ENCODE data around the gene TP53RK.
"Not testable (repeated sequence)": the region's sequence is repeated elsewhere in the genome, so short reads cannot be mapped to it uniquely, and the experiment has no call there.

TP53RK gene

DNA sequence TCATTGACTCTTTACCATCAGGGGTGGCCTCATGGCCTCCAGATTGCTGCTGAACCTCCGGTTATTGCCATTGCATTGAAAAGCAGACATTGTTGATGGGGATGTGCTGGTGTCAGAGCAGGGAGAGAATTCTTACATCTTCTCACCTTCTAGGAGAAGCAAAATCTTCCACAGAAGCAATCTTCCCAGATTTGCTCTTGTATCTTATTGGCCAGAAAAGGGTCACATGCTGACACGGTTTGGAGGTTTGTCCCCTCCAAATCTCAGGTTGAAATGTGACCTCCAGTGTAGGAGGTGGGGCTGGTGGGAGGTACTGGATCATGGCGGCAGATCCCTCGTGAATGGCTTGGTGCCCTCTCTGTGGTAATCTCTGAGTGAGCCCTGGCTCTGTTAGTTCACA lies 10.7 kb downstream of the TP53RK start:
- no peaks in the 10 kb centered on the region for H4K20me1 ChIP-seq (ENCODE audit: control insufficient read depth, insufficient read depth, low read depth, low read length)

DNA sequence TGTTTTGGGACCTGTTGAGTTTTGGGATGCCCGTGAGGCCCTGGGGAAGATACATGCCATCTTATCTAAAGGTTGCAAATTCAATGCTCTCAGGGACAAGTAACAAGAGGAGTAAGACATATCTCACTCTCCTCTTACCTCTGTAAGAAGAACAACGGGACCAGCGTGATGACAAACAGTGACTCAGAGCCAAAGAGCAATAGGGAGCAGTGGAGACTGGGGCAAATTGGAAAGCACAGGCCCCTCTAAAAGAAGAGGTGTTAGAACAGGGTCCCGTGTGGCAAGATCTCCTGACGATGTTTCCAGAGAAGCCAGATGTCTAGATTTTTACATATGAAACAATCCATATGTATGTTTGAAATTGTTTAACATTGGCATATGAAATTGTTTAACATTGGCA lies 11.6 kb downstream of the TP53RK start:
- TF ChIP-seq, protein P1, sequence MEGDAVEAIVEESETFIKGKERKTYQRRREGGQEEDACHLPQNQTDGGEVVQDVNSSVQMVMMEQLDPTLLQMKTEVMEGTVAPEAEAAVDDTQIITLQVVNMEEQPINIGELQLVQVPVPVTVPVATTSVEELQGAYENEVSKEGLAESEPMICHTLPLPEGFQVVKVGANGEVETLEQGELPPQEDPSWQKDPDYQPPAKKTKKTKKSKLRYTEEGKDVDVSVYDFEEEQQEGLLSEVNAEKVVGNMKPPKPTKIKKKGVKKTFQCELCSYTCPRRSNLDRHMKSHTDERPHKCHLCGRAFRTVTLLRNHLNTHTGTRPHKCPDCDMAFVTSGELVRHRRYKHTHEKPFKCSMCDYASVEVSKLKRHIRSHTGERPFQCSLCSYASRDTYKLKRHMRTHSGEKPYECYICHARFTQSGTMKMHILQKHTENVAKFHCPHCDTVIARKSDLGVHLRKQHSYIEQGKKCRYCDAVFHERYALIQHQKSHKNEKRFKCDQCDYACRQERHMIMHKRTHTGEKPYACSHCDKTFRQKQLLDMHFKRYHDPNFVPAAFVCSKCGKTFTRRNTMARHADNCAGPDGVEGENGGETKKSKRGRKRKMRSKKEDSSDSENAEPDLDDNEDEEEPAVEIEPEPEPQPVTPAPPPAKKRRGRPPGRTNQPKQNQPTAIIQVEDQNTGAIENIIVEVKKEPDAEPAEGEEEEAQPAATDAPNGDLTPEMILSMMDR (IDR thresholded peaks at IDR 0.05; ENCODE audit: low read depth, low read length, poor library complexity, severe bottlenecking) = no peak
- no peak for TF ChIP-seq EZH2phosphoT487 (IDR thresholded peaks at IDR 0.05; ENCODE audit: borderline replicate concordance, low read length)
- Histone ChIP-seq H3K4me1 (ENCODE audit: control insufficient read depth, low read length) (peaks cover 5% of the 10 kb centered on the region; the same call in 1 of the 2 replicates), H3K79me2 (ENCODE audit: control insufficient read depth, low read length) (no peaks in the 10 kb centered on the region), H3K9me3 (ENCODE audit: control insufficient read depth, insufficient read depth, low read length) (no peaks in the 10 kb centered on the region), H3F3A (ENCODE audit: control insufficient read depth, insufficient read depth) (peaks cover 8% of the 10 kb centered on the region), H3K4me3 (ENCODE audit: low read length) (no peak overlapping the region), H3K9me2 (replicated peaks; ENCODE audit: control insufficient read depth, low read length) (no peaks in the 10 kb centered on the region), H3K36me3 (ENCODE audit: control insufficient read depth, low read length) (no peaks in the 10 kb centered on the region), H3K27ac (ENCODE audit: low read depth, low read length) (no peak overlapping the region), H3K27me3 (ENCODE audit: control insufficient read depth, low read length) (no peaks in the 10 kb centered on the region), H4K20me1 (ENCODE audit: control insufficient read depth, insufficient read depth, low read depth, low read length) (0 out of 2 replicates have a peak, but pooled peaks cover 2% of the 10 kb centered on the region), H3K4me2 (ENCODE audit: low read length) (no peak overlapping the region)

More for the DNA sequence above, 10.7 kb downstream of the TP53RK start:
- Histone ChIP-seq H3K4me1 (ENCODE audit: control insufficient read depth, low read length) (peaks cover 5% of the 10 kb centered on the region; the same call in 1 of the 2 replicates), H3K9me3 (ENCODE audit: control insufficient read depth, insufficient read depth, low read length) (no peaks in the 10 kb centered on the region), H3K27ac (ENCODE audit: low read depth, low read length) (no peak overlapping the region), H3K27me3 (ENCODE audit: control insufficient read depth, low read length) (no peaks in the 10 kb centered on the region), H3F3A (ENCODE audit: control insufficient read depth, insufficient read depth) (peaks cover 8% of the 10 kb centered on the region), H3K4me2 (ENCODE audit: low read length) (no peak overlapping the region), H3K9me2 (replicated peaks; ENCODE audit: control insufficient read depth, low read length) (no peaks in the 10 kb centered on the region), H3K79me2 (ENCODE audit: control insufficient read depth, low read length) (peaks cover 2% of the 10 kb centered on the region; the same call in 1 of the 2 replicates), H3K4me3 (ENCODE audit: low read length) (no peak overlapping the region), H3K36me3 (ENCODE audit: control insufficient read depth, low read length) (no peaks in the 10 kb centered on the region)
- TF ChIP-seq EZH2phosphoT487 (IDR thresholded peaks at IDR 0.05; ENCODE audit: borderline replicate concordance, low read length) = no peak
- TF ChIP-seq, protein P1 (IDR thresholded peaks at IDR 0.05; ENCODE audit: low read depth, low read length, poor library complexity, severe bottlenecking) = no peak

DNA sequence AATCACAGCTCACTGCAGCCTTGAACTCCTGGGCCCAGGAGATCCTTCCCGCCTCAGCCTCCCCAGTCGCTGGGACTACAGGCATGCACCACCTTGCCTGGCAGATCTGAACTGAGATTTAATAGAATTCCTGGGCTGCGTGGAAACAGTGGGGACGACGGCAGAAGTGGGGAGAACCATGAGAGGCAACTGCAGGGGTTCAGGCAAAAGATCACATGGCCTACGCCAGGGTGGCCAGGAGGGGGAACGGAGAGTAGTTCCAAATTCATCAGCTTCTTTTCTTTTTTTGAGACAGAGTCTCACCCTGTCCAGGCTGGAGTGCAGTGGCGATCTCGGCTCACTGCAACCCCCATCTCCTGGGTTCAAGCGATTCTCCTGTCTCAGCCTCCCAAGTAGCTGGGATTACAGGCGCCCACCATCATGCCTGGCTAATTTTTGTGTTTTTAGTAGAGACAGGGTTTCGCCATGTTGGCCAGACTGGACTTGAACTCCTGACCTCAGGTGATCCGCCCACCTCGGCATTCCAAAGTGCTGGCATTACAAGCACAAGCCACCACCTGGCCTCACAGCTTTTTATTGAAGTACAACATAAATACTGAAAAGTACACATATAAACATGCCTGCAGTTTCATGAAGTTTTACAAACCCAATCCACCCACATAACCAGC lies 12.5 kb downstream of the TP53RK start:
- not testable (repeated sequence) for H3K27me3 ChIP-seq (ENCODE audit: control insufficient read depth, low read length); H3K4me3 ChIP-seq (ENCODE audit: low read length); H3K36me3 ChIP-seq (ENCODE audit: control insufficient read depth, low read length); H3F3A ChIP-seq (ENCODE audit: control insufficient read depth, insufficient read depth); H3K4me2 ChIP-seq (ENCODE audit: low read length); H3K9me3 ChIP-seq (ENCODE audit: control insufficient read depth, insufficient read depth, low read length); H3K9me2 ChIP-seq (replicated peaks; ENCODE audit: control insufficient read depth, low read length); H3K4me1 ChIP-seq (ENCODE audit: control insufficient read depth, low read length); H4K20me1 ChIP-seq (ENCODE audit: control insufficient read depth, insufficient read depth, low read depth, low read length); H3K79me2 ChIP-seq (ENCODE audit: control insufficient read depth, low read length); H3K27ac ChIP-seq (ENCODE audit: low read depth, low read length)

DNA sequence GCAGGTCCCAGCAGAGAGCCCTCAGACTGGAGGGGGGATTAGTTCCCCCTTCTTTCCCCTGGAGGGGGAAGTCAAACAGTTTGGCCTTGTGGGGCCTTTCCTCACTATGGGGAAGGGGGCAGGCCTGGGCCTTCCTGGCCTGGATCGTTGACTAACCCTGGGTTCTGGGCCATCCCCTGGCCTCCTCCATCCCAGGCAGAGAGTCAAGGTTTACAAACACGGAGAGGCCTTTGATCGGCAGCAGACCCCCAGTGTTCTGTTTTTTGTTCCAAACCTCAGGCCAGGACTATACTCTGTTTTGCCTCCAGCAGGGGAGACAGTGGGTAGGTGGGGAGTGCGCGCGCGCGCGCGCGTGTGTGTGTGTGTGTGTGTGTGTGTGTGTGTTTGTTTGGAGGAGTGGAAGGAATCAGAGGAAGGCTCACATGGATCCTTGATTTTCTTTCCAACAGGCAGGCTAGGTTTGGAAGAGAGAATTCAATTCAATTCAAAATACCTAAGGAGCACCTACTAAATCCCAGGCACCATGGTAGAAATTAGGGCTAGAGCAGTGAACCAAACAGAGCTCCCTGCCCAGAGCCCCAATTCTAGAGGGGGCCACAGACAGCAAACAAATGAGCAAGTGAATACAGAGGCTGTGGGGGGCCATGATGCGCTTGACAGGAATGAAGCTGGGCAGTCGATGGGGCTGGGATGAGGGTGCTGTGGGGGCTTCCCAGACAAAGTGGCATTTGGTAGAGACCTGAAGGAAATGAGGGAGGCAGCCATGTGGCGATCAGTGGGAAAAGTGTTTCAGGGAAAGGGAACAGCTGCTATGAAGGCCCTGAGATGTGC lies 14.8 kb downstream of the TP53RK start:
- Histone ChIP-seq H3K79me2 (ENCODE audit: control insufficient read depth, low read length) (no peaks in the 10 kb centered on the region), H3K27ac (ENCODE audit: low read depth, low read length) (no peak overlapping the region), H3K36me3 (ENCODE audit: control insufficient read depth, low read length) (no peaks in the 10 kb centered on the region), H4K20me1 (ENCODE audit: control insufficient read depth, insufficient read depth, low read depth, low read length) (0 out of 2 replicates have a peak, but pooled peaks cover 2% of the 10 kb centered on the region), H3F3A (ENCODE audit: control insufficient read depth, insufficient read depth) (no peaks in the 10 kb centered on the region), H3K27me3 (ENCODE audit: control insufficient read depth, low read length) (peaks cover 6% of the 10 kb centered on the region; the same call in 1 of the 2 replicates), H3K4me2 (ENCODE audit: low read length) (no peak overlapping the region), H3K4me1 (ENCODE audit: control insufficient read depth, low read length) (no peaks in the 10 kb centered on the region), H3K9me3 (ENCODE audit: control insufficient read depth, insufficient read depth, low read length) (no peaks in the 10 kb centered on the region), H3K9me2 (replicated peaks; ENCODE audit: control insufficient read depth, low read length) (no peaks in the 10 kb centered on the region), H3K4me3 (ENCODE audit: low read length) (no peak overlapping the region)
- TF ChIP-seq, protein P1 (IDR thresholded peaks at IDR 0.05; ENCODE audit: low read depth, low read length, poor library complexity, severe bottlenecking) = no peak
- no peak for TF ChIP-seq EZH2phosphoT487 (IDR thresholded peaks at IDR 0.05; ENCODE audit: borderline replicate concordance, low read length)

Measured in DOHH2 (cell line).